Neural cell (in vitro differentiated cells): ENCODE results near the gene USP22. TPM values are rescaled to one million over a fixed set of nuclear protein-coding genes. Genes with fewer than 3 reads are reported as not detected.

Source experiments
- H2AFZ ChIP-seq: fragments of 200-600, 300-800 bp; sonication (generic), shearing (Covaris generic); 2 replicates; pipeline ENCODE4 v1.6.0; 2014; ENCODE audit warnings: low read depth, mild to moderate bottlenecking, antibody characterized with exemption, low read length, moderate library complexity
- H3F3A ChIP-seq: fragments of 200-600 bp; shearing (Covaris generic); 2 replicates; pipeline ENCODE4 v1.6.1; 2016; ENCODE audit warnings: mild to moderate bottlenecking, moderate library complexity, mixed read lengths, antibody characterized with exemption, low read length; ENCODE audit not compliant: insufficient read depth, poor library complexity, severe bottlenecking
- H3K27ac ChIP-seq: fragments of 200-600, 300-800 bp; sonication (generic), shearing (Covaris generic); 2 replicates; pipeline ENCODE4 v1.5.1; 2014; ENCODE audit warnings: mild to moderate bottlenecking, low read length, moderate library complexity
- H3K27me3 ChIP-seq: fragments of 300-800, 200-600 bp; sonication (generic), shearing (Covaris generic); 2 replicates; pipeline ENCODE4 v1.6.0; 2014; ENCODE audit warnings: mild to moderate bottlenecking, low read depth, low read length, moderate library complexity; ENCODE audit not compliant: insufficient read depth
- H3K36me3 ChIP-seq: fragments of 300-800, 200-600 bp; sonication (generic), shearing (Covaris generic); 2 replicates; pipeline ENCODE4 v1.5.1; 2014; ENCODE audit warnings: mild to moderate bottlenecking, antibody characterized with exemption, low read length, moderate library complexity; ENCODE audit not compliant: insufficient read depth
- H3K4me2 ChIP-seq: fragments of 300-800, 200-600 bp; sonication (generic), shearing (Covaris generic); 2 replicates; pipeline ENCODE4 v1.6.0; 2014; ENCODE audit warnings: mild to moderate bottlenecking, low read length
- H3K4me3 ChIP-seq: fragments of 300-800, 200-600 bp; sonication (generic), shearing (Covaris generic); 2 replicates; pipeline ENCODE4 v1.5.1; 2014; ENCODE audit warnings: mild to moderate bottlenecking, low read length, moderate library complexity
- H3K79me2 ChIP-seq: fragments of 200-600 bp; shearing (Covaris generic); replicated peaks from 2 replicates; pipeline ENCODE4 v1.6.0; 2014; ENCODE audit warnings: mild to moderate bottlenecking, low read length, moderate library complexity; ENCODE audit not compliant: insufficient read depth
- H3K9ac ChIP-seq: fragments of 300-800, 200-600 bp; sonication (generic), shearing (Covaris generic); 2 replicates; pipeline ENCODE4 v1.6.1; 2016; ENCODE audit warnings: mild to moderate bottlenecking, low read length, mixed read lengths
- H3K9me2 ChIP-seq: fragments of 200-600 bp; shearing (Covaris generic); 2 replicates; pipeline ENCODE4 v1.6.1; 2016; ENCODE audit warnings: mild to moderate bottlenecking, low read length, mixed read lengths; ENCODE audit not compliant: insufficient read depth
- H3K9me3 ChIP-seq: fragments of 200-600, 300-800 bp; sonication (generic), shearing (Covaris generic); 2 replicates; pipeline ENCODE4 v1.6.1; 2016; ENCODE audit warnings: mild to moderate bottlenecking, mixed run types, low read length, moderate library complexity, mixed read lengths
- H4K20me1 ChIP-seq: fragments of 200-600 bp; shearing (Covaris generic); 2 replicates; pipeline ENCODE4 v1.6.1; 2016; ENCODE audit warnings: mild to moderate bottlenecking, mixed run types; ENCODE audit not compliant: insufficient read depth
- CTCF ChIP-seq: fragments of 450-650 bp; IDR thresholded peaks from 2 replicates; pipeline ENCODE4 v1.5.1; 2014; ENCODE audit warnings: antibody characterized with exemption, mild to moderate bottlenecking, moderate library complexity; ENCODE audit not compliant: poor library complexity, severe bottlenecking
- EP300 ChIP-seq: fragments of 450-650 bp; conservative IDR thresholded peaks from 2 replicates; pipeline ENCODE4 v1.6.1; 2014; ENCODE audit warnings: antibody characterized with exemption, mild to moderate bottlenecking, moderate library complexity; ENCODE audit not compliant: poor library complexity, severe bottlenecking
- EZH2 ChIP-seq: fragments of 200-600, 300-800 bp; shearing (Covaris generic), sonication (generic); IDR thresholded peaks from 2 replicates; pipeline ENCODE4 v1.6.1; 2014; ENCODE audit warnings: antibody characterized with exemption, low read length, borderline replicate concordance, mild to moderate bottlenecking; ENCODE audit not compliant: insufficient read depth, poor library complexity, severe bottlenecking
- MXI1 ChIP-seq: fragments of 450-650 bp; conservative IDR thresholded peaks from 2 replicates; pipeline ENCODE4 v1.6.1; 2014; ENCODE audit warnings: antibody characterized with exemption, mild to moderate bottlenecking; ENCODE audit not compliant: poor library complexity, severe bottlenecking
- POLR2AphosphoS5 ChIP-seq: IDR thresholded peaks from 2 replicates; pipeline ENCODE4 v1.6.1; 2012
- RAD21 ChIP-seq: fragments of 450-650 bp; conservative IDR thresholded peaks from 2 replicates; pipeline ENCODE4 v1.6.1; 2014; ENCODE audit warnings: antibody characterized with exemption, mild to moderate bottlenecking, moderate library complexity
- REST ChIP-seq: IDR thresholded peaks from 2 replicates; pipeline ENCODE4 v1.6.1; 2012; ENCODE audit warnings: borderline replicate concordance
- SMC3 ChIP-seq: fragments of 450-650 bp; conservative IDR thresholded peaks from 2 replicates; pipeline ENCODE4 v1.6.1; 2014; ENCODE audit warnings: antibody characterized with exemption, mild to moderate bottlenecking, moderate library complexity; ENCODE audit not compliant: poor library complexity
- TAF1 ChIP-seq: IDR thresholded peaks from 2 replicates; pipeline ENCODE4 v1.6.1; 2012; ENCODE audit warnings: low read depth
- polyA plus RNA-seq: library from polyadenylated mRNA; depleted of rRNA; stranded (reverse); fragments of >200 nt; gene quantifications from 2 replicates; pipeline ENCODE4 v1.2.3, GENCODE V29; 2014

The USP22 gene
- polyA plus RNA-seq, 1 donor from 2014 or later: 269 TPM

GRCh38 chr17:21066394-21066793 is 23.6 kb upstream of the USP22 start:
- Histone ChIP-seq H3K4me2 (no peak overlapping the region), H3K36me3 (no peaks in the 10 kb centered on the region), H3K79me2 (no peaks in the 10 kb centered on the region), H3K9me2 (no peaks in the 10 kb centered on the region), H3K27me3 (no peaks in the 10 kb centered on the region), H4K20me1 (no peaks in the 10 kb centered on the region), H3K9me3 (no peaks in the 10 kb centered on the region), H2AFZ (no peak overlapping the region), H3K4me3 (no peak overlapping the region), H3F3A (no peaks in the 10 kb centered on the region), H3K27ac (no peak overlapping the region), H3K9ac (no peak overlapping the region)
- no peak for TF ChIP-seq CTCF
- no peak for TF ChIP-seq EP300
- TF ChIP-seq RAD21: no peak
- TF ChIP-seq REST: no peak
- TF ChIP-seq MXI1: no peak
- TF ChIP-seq TAF1: no peak
- no peak for TF ChIP-seq SMC3
- TF ChIP-seq EZH2: no peak
- TF ChIP-seq POLR2AphosphoS5: no peak

GRCh38 chr17:21061971-21062526 is 19.2 kb upstream of the USP22 start:
- H3K9me3 ChIP-seq: no peaks in the 10 kb centered on the region
- no peaks in the 10 kb centered on the region for H3K9me2 ChIP-seq
- TF ChIP-seq EP300 (no peak), SMC3 (no peak), RAD21 (no peak), MXI1 (no peak)

More at GRCh38 chr17:21061971-21062526, 19.2 kb upstream of the USP22 start:
- Histone ChIP-seq H3K27ac (no peak overlapping the region), H3K79me2 (no peaks in the 10 kb centered on the region), H3K36me3 (no peaks in the 10 kb centered on the region), H3K4me2 (no peak overlapping the region), H3K4me3 (no peak overlapping the region), H3F3A (no peaks in the 10 kb centered on the region), H2AFZ (no peak overlapping the region), H4K20me1 (no peaks in the 10 kb centered on the region), H3K9ac (no peak overlapping the region), H3K27me3 (no peaks in the 10 kb centered on the region)
